GM18505 (cell line): ENCODE data around the gene BRIP1.
"Not testable (repeated sequence)": the region's sequence is repeated elsewhere in the genome, so short reads cannot be mapped to it uniquely, and the experiment has no call there.

Source experiments
- ATAC-seq: cut with Tn5 transposase; IDR thresholded peaks from one replicate; pipeline ENCODE4 v1.9.1; 2021; ENCODE audit not compliant: unreplicated experiment
- POLR2A ChIP-seq: IDR thresholded peaks from 4 replicates; pipeline ENCODE4 v1.6.1; 2011; ENCODE audit warnings: borderline replicate concordance; ENCODE audit not compliant: insufficient read depth, insufficient read length; ENCODE audit errors: extremely low read depth

Gene BRIP1

DNA sequence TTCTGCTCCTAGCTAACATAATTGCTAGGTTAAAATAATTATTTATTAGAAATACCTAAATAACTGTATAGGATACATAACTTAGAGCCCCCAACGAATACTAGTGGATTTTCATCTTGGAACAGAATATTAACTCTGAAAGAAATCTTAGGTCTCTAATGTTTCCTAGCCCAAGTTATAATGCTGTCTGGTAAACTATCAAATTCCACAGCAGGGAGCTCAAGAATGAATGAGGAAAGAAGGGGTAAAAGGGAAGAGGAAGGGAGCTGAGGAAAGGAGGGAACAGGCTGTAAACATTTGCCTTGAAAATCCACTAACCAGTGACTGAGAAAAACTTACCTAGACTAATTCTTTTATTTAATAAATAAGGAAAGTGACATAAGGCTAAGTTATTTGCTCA lies 179.2 kb downstream of the BRIP1 start:
- ATAC-seq, result no peak
- no peak for TF ChIP-seq POLR2A

DNA sequence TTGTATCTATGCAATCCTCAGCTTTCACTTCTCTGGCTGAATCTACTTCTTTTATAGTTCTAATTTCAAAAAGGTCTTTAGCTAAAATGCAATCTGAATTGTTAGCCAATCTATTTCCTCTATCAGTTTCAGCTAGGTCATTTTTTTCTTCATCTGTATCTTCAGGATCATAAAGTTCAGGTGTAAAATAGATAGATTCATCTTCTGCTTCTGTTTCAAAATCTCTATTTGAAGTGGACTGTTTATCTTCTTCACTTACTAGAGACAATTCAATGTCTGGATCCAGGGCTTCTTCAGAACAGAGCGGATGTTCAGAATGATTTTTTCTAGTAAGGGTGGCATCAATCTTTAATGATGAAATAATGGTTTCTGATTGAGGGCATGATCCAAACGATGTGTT lies 179.9 kb downstream of the BRIP1 start:
- no peak for ATAC-seq
- TF ChIP-seq POLR2A, result no peak

DNA sequence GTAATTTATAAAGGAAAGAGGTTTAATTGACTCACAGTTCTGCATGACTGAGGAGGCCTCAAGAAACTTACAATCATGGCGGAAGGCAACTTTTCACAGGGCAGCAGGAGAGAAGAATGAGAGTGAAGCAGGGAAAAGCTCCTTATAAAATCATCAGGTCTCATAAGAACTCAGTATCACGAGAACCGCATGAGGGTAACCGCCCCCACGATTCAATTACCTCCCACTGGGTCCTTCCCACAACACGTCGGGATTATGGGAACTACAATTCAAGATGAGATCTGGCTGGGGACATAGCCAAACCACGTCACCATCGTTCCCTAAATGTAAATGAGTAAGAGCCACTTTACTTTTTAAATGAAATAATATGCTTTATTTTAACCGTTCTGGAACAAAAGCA lies 182.4 kb downstream of the BRIP1 start:
- ATAC-seq, result no peak
- no peak for TF ChIP-seq POLR2A

DNA sequence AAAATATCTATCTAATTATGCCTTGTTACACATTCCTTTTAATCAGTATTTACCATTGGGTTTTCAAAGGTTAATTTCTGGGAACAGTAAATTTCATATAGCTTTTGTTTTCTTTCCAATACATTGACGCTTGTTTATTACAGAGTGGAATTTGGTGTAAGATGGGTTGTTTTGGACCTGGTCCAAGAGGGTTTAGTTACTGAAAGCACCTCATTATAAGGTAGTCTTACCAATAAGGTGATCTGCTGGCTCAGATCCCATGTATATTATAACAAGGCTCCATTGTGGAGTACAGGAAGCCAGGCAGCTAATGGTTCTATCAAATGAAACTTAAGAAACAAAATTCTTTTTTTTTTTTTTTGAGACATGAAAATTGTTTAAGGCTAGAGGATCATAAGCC lies 185.0 kb downstream of the BRIP1 start:
- TF ChIP-seq POLR2A, result no peak
- ATAC-seq, result no peak

DNA sequence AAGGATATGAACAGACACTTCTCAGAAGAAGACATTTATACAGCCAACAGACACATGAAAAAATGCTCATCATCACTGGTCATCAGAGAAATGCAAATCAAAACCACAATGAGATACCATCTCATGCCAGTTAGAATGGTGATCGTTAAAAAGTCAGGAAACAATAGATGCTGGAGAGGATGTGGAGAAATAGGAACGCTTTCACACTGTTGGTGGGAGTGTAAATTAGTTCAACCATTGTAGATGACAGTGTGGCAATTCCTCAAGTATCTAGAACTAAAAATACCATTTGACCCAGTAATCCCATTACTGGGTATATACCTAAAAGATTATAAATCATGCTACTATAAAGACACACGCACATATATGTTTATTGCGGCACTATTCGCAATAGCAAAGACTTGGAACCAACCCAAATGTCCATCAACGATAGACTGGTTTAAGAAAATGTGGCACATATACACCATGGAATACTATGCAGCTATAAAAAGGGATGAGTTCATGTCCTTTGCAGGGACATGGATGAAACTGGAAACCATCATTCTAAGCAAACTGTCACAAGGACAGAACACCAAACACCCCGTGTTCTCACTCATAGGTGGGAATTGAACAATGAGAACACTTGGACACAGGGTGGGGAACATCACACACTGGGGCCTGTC lies 186.0 kb downstream of the BRIP1 start:
- not testable (repeated sequence) for ATAC-seq

DNA sequence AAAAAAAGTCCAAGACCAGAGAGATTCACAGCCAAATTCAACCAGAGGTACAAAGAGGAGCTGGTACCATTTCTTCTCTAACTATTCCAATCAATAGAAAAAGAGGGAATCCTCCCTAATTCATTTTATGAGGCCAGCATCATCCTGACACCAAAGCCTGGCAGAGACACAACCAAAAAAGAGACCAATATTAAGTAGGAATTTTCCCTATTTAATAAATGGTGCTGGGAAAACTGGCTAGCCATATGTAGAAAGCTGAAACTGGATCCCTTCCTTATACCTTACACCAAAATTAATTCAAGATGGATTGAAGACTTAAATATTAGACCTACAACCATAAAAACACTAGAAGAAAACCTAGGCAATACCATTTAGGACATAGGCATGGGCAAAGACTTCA lies 186.8 kb downstream of the BRIP1 start:
- ATAC-seq, result not testable (repeated sequence)

GRCh38 chr17:61674609-61675008 lies 188.7 kb downstream of the BRIP1 start:
- not testable (repeated sequence) for ATAC-seq

DNA sequence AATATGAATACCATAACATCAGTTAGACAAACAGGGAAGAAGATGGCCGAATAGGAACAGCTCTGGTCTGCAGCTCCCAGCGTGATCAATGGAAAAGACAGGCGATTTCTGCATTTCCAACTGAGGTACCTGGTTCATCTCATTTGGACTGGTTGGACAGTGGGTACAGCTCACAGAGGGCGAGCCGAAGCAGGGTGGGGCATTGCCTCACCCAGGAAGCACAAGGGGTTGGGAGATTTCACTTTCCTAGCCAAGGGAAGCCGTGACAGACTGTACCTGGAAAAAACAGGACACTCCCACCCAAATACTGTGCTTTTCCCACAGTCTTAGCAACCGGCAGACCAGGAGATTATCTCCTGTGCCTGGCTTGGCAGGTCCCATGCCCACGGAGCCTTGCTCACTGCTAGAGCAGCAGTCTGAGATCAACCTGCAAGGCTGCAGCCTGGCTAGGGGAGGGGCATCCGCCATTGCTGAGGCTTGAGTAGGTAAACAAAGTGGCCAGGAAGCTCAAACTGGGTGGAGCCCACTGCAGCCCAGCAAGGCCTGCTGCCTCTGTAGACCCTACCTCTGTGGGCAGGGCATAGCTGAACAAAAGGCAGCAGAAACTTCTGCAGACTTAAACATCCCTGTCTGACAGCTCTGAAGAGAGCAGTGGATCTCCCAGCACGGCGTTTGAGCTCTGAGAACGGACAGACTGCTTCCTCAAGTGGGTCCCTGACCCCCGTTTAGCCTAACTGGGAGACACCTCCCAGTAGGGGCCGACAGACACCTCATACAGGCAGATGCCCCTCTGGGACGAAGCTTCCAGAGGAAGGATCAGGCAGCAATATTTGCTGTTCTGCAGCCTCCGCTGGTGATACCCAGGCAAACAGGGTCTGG lies 190.1 kb downstream of the BRIP1 start:
- ATAC-seq, result not testable (repeated sequence)

DNA sequence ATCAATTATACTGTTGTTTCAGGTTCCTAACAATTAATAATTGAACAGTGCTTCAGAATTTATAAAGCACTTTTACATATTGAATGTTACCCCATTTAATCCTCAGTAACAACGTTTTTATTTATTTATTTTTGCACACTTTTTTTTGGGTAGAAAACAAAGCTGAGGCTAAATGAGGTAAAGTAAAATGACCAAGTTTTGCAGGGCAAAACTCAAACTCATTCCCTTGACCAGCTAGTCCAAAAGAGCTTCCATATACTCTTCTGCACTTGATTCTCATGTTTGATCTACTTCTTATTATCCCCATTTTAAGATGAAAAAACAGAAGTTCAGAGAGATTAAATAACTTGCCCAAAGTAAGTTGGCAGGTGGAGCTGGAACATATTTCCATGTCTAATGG lies 191.2 kb downstream of the BRIP1 start:
- ATAC-seq, result no peak

DNA sequence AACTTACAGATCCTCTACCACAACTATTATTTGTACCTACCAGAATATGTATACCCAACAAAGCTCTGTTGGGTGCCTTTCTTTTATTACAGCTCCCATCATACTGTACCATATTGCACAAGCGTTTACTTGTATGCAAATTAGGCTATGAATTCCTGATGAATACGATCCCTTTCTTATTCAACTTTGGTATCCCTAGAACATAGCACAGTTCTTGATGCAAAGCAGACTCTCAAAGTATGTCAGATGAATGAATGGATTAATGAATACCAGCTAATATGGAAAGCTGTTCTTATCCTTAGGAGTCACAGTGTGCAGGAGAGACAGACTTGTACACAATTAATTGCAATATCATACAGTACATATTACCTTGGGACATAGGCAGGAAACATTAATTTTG lies 192.6 kb downstream of the BRIP1 start:
- TF ChIP-seq POLR2A, result no peak
- no peak for ATAC-seq

More for the DNA sequence above, 191.2 kb downstream of the BRIP1 start:
- TF ChIP-seq POLR2A, result no peak

DNA sequence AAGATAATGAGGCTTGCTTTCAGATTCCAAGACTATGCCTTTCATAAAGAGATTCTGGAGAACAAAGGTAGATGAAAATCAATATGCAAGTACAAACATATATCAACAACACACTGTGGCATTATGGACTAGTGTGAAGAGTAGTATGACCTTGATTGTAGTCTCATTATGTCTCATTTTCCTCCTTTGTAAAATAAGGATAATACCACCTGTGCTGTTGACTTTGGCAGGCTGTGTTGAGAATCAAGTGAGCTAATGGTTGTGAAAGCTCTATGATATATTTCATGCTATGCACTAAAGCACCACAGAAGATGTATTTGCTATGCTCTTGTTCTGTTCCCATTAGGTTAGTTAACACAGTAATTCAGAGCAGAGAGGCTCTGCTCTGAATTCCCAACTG lies 193.8 kb downstream of the BRIP1 start:
- TF ChIP-seq POLR2A, result no peak
- ATAC-seq, result no peak

GRCh38 chr17:61668486-61668885 lies 194.8 kb downstream of the BRIP1 start:
- TF ChIP-seq POLR2A, result no peak
- no peak for ATAC-seq

- not testable (repeated sequence) for ATAC-seq
Measured at GRCh38 chr17:61666406-61667088, 196.8 kb downstream of the BRIP1 start.

- ATAC-seq, result no peak
- no peak for TF ChIP-seq POLR2A
Measured at GRCh38 chr17:61663310-61663709, 200.0 kb downstream of the BRIP1 start.
